Glomerular visceral epithelial cell (primary cell): Measurements from ENCODE around the gene PPFIA1.

Experiments
- DNase-seq: peaks from one replicate; pipeline ENCODE4 v3.0.0-alpha.2; 2016; ENCODE audit errors: extremely low spot score

Gene PPFIA1

DNA sequence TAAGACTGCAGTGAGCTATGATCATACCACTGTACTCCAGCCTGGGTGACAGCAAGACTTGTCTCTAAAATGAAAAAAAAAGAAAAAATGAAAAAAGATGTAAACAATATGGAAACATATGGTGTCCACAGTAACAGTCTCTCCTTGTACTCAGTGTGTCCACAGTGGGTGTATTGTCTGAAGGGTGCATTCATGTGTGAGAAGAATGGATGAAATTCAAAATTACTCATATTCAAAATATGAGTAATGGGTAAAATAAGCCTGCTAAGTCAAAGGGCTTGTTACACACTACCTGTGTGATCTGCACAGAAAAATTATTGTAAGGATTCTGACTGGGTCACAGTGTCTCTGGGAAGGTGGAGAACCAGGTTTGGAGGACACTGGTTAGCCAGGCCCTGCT is 26.9 kb downstream of the PPFIA1 start:
- DNase-seq, result peak; percentile 37

DNA sequence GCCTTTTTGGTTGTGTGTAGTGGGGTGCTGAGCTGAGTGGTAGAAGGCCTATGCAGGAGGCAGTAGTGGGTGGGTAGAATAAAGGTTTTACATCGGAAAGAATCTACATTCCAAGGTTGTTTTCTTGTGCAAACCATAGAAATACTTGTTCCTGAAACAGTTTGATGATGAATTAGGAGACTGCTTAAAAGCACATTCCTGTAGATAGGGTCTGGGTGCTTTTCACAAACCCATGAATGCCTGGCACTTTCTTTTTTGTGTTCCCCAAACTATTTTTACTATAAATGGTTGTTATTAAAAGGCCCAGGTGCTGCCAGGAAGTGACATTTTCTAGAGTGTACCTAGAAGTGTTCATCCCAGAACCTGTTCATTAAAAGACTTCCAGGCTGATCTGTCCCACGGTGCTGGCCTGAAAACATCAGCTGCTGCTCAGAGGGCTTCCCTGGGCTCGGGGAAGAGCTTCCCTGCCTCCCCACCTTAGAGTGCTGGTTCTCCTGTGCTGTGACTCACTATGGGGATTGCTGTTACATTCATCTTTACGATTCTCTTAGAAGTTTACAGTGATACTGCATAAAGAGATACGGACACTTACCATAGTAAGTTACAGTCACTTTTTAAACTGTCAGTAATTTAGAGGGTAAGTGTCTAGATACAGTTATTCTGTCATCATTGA is 27.9 kb downstream of the PPFIA1 start:
- no peak for DNase-seq

DNA sequence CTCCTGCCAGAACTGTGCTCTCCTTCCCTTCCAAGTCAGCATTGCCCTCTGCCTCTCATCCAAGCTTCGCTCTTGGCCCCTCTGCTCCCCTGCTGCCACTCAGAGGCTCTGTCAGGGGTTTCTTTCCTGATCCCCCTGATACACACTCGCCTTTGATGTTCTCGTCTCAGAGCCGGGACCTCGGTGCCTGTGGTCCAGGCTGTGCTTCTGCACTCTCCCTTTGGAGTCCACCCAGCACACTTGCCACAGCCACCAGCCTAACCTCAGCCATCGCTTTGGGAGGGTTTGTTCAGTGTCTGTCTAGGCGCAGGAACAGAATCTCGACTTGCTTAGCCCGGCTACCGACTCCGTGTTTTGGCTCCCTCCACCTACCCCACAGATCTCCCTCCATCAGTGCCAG is 29.1 kb downstream of the PPFIA1 start:
- DNase-seq, result no peak

DNA sequence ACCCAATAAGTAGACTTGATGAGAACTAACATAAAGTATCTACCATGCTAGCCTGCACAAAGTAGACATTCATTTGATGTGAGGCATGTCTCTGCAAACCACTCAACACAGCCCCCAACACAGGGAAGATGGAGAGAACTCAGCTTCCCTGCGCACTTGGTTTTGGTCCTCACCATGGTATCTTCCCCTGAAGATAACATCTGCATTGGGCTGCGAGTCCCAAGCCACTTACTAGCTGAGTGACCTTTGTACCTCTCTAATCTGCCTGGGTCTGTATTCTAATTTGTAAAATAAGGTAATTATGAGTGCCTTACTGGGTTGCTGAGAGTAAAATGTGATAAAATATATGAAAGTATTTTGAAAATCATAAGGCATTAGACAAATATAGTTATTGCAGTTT is 30.7 kb downstream of the PPFIA1 start:
- no peak for DNase-seq

DNA sequence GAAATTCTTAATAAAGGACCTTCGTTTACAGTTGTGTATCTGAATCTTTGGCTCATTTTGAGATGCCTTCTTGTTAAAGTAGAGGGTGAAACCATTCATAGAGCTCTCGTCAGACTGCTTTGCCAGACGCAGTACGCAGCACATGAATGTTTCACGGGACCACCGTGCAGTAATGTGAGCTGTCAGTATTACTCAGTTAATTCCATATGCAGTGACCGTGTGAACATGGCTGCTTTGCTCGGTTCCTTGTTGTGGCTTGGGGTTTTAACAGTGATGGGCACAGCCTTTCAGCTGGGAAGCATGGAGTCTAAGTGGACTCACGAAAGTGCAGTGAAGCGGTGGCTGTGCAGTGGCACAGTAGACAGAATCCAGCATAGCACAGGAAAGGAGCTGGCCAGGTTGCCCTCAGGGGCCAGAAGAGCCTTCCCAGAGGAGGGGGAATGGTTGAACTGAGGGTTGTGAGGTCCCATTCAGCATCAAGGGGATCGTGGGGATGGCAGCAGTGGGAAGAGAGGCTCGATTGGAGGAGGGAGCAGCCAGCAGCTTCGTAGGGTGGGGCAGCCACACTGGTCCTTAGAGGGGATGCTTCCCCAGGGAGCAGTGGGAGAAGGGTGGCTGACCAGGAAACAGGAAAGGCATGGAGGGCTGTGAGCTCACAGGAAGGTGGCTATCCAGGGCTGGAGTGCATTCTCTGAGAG is 31.4 kb downstream of the PPFIA1 start:
- DNase-seq, result no peak

DNA sequence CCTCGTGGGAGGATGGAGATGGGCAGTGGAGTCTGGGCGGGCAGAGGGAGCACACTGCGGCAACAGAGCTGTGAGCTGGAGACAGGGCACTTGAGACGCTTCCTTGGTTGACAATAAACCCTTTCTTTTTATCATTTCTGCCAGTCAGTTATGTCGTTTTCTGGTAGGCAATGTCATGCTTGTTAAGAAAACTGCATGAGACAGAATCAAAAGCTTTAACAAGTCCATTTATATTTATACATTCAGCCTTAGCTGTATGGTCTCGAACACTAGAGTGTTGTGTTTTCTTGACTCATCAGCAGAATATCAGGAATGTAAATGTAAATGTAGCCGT is 31.9 kb downstream of the PPFIA1 start:
- no peak for DNase-seq

DNA sequence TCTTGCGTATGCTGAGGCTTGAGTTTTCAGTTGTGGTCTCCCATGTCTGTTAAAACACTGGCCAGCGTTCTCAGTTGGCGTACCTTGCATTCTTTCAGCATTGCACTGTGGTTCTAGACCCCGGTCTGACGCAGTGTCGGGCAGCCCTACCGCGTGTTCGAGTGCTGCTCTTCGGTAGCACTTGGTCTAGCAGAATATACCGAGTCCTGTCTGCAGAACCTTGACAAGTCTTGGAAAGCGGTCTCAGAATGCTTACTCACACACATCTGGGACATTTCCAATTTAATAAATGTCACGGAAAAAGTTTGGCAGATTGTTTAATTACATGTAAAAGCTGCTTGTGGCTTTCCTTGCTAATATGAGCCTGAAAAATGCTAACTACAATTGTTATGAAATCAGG is 32.6 kb downstream of the PPFIA1 start:
- no peak for DNase-seq

DNA sequence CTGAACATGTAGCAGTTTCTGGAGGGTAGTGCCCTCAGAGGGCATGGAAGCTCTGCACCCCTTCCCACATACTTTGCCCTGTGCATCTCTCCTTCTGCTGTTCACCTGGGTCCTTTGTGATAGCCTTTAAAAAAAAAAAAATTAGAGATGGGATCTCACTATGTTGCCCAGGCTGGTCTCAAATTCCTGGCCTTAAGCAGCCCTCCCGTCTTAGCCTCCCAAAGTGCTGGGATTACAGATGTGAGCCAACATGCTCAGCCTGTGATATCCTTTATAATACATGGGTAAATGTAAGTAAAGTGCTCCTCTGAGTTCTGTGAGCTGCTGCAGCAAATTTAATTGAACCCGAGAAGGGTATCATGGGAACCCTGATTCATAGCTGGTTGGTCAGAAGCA is 33.7 kb downstream of the PPFIA1 start:
- DNase-seq, result no peak

DNA sequence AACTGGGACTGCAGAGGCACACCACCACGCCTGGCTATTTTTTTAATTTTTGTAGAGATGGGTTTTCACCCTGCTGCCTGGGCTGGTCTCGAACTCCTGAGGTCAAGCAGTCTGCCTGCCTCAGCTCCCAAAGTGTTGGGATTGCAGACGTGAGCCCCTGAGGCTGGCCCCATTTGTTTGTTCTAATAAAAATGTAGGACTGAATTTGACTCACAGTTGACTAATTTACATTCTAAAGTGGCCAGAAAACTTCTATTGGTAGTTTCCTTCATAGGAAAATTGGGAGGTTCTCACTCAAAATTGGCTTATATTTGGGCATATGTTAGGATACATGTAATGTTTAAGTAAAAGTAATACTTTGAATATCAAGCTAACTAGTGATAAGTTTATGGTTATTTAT is 35.0 kb downstream of the PPFIA1 start:
- no peak for DNase-seq

DNA sequence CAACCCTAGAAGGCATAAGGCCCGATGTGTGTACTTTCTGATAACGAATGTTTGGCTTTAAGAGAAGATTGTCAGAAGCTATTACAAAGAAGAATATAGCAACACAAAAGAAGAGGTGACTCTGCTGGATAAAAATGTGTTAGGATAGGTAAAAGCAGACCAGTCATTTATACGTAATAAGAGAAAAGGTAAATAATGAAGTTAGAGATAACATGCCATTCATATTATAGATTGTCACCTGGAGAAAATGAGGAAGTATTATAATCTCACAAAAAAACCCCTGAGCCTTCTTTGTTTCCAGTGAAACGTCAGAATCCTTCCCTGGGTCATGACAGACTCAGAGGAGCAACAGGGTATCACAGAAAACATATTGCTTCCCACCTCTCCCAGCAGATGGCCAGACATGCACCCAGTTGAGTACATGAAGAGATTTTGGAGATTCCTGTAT is 36.1 kb downstream of the PPFIA1 start:
- no peak for DNase-seq

DNA sequence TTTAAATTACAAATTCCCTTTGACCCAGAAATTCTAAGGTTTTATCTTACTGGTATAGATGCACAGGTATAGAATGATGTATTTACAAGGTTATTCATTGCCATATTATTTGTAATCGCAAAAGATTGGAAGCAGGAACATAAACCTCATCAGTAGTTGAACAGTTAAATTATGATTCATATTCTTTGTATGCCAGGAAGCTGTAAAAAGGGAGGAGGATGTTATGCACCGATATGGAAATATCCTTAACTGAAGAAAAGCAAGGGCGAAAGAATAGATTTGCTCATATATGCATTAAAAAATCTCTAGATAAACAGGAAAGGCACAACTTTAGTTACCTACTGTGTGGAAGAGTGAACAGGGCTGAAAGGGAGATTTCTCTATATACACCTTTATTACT is 36.7 kb downstream of the PPFIA1 start:
- DNase-seq, result no peak

DNA sequence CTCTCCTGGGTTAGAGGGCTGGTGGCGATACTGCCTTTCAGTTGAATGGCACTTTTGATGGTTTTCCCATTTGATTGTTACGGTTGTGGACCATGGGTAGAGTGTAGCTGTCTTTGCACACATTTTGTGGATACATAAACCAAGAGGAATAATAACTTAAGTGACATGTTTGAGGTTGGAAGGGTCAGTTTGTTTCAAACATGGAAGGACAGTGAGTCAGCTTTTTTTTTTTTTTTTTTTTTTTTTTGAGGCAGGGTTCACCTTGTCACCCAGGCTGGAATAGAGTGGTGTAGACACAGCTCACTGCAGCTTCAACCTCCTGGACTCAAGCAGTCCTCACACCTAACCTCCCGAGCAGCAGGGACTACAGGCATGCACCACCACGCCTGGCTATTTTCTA is 41.1 kb downstream of the PPFIA1 start:
- DNase-seq, result no peak

DNA sequence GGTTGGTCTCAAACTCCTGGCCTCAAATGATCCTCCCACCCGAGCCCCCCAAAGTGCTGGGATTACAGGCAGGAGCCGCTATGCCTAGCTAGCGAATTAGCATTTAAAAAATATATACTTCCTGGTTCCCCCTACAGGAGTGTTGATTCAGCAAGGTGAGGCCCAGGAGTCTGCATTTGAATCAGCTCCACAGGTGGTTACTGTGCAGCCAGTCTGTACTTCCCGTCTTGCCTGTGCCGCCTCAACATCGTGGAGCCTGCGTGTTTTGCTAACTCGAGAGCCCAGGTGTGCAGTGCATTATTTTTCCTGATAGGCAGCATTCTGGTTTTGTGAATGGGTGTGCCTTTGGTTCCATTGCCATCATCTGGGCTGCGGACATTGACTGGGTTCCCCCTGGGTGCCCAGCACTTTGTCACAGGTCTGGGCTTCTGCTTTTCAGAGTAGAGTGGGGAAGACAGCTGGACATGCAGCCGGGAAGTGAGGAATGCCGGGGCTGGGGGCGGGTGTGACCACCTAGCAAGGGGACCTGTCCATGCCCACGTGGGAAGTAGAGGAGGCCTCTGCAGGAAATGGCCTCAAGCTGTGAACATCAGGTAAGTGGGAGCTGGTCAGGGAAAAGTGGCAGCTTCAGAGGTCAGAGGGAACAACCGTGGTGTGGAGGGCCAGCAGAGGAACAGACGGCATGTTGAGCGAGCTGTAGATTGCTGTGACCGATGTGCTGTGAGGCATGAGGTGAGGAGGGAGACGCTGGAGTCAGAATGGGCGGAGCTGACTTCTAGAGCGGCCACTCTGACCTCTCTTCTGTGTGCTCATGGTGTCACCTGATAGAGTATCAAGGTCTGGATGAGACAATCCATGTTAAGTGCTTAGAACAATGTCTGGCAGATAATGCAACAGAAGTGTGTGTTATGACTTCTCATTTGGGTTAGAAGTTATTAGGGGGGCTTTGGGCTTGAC is 42.2 kb downstream of the PPFIA1 start:
- DNase-seq, result no peak

DNA sequence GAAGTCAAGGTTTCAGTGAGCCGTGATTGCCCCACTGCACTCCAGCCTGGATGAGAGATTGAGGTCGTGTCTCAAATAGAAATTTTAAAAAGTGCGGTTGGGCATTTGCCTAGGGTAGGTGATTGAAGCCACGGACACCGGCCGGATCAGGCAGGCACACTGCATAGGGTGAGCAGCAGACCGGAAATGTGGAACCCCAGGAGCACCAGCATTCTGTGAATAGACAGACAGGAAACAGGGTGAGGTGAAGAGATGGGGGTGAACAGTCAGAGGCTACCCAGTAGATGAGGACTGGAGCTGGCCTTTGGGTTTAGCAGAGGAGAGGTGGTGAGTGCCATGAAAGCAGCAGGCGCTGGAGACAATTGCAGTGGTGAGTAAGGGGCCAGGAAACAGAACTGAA is 43.5 kb downstream of the PPFIA1 start:
- DNase-seq, result no peak

DNA sequence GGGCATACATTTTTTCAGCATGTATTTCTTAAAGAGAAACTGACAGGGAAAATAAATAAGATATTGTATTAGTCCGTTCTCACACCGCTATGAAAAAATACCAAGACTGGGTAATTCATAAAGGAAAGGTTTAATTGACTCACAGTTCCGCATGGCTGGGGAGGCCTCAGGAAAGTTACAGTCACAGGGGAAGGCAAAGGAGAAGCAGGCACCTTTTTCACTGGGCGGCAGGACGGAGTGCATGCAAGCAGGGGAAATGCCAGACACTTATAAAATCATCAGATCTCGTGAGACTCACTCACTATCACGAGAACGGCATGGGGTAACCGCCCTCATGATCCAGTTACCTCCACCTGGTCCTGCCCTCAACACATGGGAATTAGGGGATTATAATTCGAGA is 44.2 kb downstream of the PPFIA1 start:
- DNase-seq, result peak; percentile 79

DNA sequence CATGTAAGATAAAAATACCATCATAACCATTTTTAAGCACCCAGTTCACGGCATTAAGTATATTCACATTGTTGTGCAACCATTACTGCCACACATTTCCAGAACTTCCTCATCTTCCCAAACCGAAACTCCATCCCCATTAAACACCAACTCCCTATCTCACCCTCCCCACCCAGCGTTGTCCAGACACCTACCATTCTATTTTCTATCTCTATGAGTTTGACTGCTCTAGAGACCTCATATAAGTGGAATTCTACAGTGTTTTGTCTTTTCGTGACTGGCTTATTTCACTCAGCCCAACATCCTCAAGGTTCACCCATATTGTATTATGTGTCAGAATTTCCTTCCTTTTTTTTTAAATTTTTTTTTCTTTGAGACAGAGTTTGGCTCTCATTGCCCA is 45.2 kb downstream of the PPFIA1 start:
- DNase-seq, result no peak

DNA sequence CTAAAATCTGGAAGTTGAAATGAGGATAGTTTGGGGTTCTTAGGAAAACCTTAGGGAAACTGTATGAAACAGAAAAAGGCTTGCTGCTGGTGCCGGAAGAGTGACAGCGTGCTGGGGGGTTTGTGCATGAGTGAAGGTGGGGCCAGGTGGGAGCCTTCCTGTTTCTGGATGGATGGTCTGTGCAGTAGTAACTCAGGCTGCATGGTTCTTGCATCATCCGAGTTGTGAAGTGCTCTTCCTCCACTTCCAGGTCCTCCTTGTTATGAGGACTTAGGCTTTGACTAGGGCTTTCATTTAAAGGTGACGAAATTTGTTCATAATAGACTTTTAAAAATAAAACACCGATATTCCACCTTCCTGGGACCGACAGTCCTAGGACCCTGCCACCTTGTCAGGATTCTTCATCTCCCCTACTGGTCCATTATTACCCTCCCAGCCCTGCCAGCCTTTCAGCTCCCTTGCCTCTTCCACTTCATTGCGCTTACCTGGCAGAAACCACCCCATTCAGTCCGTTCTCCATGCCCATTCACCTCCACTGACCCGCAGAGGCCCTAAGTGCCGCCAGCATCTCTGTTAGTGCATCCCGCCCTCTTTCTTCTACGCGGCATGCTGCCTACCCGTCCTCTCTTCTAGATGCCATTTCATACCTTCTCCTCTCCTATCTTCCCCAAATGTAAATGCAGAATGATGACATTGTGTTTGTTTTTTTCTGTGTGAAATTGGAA is 47.3 kb downstream of the PPFIA1 start:
- DNase-seq, result no peak

DNA sequence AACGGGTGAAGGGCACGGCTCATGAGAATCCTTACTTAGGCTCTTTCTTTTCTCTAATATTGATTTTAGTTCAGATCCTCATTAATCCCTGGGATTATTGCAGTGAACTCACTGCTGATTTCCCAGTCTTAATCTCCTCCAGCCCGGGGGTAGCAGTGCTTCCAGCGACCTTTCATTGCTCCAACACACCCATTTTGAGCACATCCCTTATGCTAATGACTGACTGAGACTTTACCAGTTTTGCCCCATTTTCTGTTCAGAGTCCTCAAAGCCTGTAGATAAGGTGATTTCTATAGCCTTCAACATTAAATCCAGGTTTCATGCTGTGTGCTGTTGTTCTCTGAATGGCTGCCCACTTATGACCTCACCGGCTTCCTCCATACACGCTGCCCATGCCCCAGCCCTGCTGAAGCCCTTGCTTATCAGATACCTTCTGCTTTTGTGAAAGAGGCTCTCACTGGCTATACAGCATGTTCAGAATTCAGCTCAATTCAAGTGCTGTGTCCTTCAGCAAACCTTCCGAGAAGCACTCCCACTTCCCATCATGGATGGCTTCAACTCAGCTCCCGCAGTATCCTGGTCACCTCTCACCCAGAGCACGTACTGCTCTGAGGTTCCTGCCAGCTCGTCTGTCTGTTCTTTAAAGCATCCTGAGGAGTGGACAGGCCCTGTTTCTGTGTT is 49.0 kb downstream of the PPFIA1 start:
- no peak for DNase-seq

DNA sequence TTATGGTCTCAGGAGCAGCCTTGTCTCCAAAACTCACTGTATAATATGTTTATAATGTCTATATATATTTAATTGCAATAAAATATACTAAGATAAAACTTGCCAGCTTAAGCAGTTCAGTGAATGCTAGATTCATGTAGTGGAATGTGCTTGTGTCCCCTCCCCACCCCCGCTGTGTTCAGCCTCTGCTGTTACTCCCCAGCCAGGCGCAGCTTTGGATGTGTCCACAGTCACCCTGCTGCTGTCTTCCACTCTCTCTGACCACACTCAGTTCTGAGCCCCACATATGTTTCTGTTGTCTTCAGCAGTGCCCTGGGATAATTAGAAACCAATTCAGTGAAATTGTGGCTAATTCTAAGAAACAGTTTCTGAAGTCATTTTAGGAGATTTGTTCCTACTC is 52.2 kb downstream of the PPFIA1 start:
- DNase-seq, result no peak

DNA sequence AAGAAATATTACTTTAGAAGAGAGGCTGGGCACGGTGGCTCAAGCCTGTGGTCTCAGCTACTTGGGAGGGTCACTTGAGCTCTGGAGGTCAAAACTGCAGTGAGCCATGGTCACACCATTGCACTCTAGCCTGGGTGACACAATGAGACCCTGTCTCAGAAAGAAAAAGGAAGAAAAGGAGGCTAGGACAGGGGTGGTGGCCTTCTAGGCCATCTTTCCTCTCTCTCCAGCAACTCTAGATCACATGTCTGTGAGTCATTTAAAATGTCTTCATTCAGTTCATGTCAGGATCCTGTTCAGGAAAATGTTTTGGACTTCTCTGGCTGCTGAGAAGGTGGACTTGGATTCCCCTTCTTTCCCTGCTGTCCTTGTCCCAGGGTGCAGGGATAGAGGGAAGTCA is 53.3 kb downstream of the PPFIA1 start:
- no peak for DNase-seq

DNA sequence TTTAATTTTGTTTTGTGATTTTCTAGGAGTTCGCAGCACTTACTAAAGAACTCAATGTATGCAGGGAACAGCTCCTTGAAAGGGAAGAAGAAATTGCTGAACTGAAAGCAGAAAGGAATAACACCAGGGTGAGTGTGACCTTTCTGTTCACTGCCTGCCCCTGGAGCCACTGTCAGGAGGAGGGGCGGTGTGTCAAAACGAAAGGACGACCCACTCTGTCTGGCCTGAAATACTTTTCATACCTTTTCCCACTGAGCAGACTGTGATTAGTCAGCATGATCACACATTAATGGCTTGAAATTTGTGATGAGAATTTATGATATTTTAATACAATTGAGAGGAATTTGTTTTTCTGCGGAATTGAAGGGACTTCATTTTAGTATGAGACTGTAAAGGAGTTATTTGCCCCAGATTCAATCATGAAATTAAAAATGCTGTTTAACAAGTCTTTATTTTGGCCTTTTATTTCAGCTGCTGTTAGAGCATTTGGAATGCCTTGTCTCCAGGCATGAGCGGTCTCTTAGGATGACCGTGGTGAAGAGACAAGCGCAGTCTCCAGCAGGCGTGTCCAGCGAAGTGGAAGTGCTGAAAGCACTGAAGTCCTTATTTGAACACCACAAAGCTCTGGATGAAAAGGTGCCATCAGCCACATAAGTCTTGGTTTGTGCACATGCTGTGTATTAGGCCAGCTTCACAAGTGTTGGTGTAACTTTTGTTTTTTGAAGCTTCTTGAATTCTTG is 54.1 kb downstream of the PPFIA1 start:
- DNase-seq, result peak; percentile 60
